ENCODE data around the gene ATXN3L.

DNA sequence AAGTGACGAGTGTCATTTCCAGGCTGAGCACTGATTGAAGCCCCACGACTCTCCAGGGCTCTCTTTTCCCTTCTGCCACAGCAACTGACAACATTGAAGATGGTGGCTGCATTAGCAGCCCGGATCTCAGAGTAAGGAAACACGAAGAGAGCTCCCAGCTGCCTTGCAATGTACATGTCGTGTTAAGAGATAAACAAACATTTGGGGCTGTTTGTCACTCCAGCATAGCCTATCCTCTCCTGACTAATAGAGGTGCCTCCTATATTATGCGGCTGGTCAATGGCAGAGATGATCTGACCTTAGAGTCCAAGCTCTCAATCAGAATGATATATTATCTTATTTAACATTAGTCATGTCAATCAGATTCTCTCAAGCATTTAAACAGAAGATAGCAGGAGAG lies 38.6 kb downstream of the ATXN3L start:
- TF ChIP-seq, protein P1, sequence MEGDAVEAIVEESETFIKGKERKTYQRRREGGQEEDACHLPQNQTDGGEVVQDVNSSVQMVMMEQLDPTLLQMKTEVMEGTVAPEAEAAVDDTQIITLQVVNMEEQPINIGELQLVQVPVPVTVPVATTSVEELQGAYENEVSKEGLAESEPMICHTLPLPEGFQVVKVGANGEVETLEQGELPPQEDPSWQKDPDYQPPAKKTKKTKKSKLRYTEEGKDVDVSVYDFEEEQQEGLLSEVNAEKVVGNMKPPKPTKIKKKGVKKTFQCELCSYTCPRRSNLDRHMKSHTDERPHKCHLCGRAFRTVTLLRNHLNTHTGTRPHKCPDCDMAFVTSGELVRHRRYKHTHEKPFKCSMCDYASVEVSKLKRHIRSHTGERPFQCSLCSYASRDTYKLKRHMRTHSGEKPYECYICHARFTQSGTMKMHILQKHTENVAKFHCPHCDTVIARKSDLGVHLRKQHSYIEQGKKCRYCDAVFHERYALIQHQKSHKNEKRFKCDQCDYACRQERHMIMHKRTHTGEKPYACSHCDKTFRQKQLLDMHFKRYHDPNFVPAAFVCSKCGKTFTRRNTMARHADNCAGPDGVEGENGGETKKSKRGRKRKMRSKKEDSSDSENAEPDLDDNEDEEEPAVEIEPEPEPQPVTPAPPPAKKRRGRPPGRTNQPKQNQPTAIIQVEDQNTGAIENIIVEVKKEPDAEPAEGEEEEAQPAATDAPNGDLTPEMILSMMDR (conservative IDR thresholded peaks at IDR 0.05; ENCODE audit: low read length): no peak
- TF ChIP-seq EZH2phosphoT487 (IDR thresholded peaks at IDR 0.05; ENCODE audit: borderline replicate concordance): no peak
